Keratinocyte (primary cell): ENCODE results near the gene TMEM200A. TPM values are rescaled to one million over a fixed set of nuclear protein-coding genes. Genes with fewer than 3 reads are reported as not detected.

Source experiments
- DNase-seq: peaks from one replicate; pipeline ENCODE4 v3.0.0-alpha.2; 2011; ENCODE audit warnings: low read depth, missing footprints, low spot score
- FAIRE-seq: peaks from 2 replicates; lab custom pipeline; 2011; peaks lifted over from hg19 to GRCh38; lab: Jason Lieb, UNC
- H2AFZ ChIP-seq: 2 replicates; pipeline ENCODE4 v1.6.0; 2012; ENCODE audit warnings: low read length, control low read depth, inconsistent platforms; ENCODE audit not compliant: control insufficient read depth
- H3K27ac ChIP-seq: 2 replicates; pipeline ENCODE4 v1.5.1; 2011; ENCODE audit warnings: low read length; ENCODE audit not compliant: control insufficient read depth, insufficient read depth
- H3K27me3 ChIP-seq: 3 replicates; pipeline ENCODE4 v1.6.0; 2011; ENCODE audit warnings: low read length; ENCODE audit not compliant: control insufficient read depth, insufficient read depth; ENCODE audit errors: extremely low read depth
- H3K36me3 ChIP-seq, 2 experiments: 2 replicates in 1 of 2; 3 replicates in 1 of 2; pipeline ENCODE4 v1.5.1; 2011; ENCODE audit warnings: low read length in 2 of 2, mild to moderate bottlenecking in 1 of 2; ENCODE audit not compliant: control insufficient read depth in 2 of 2, insufficient read depth in 2 of 2; ENCODE audit errors: extremely low read depth in 1 of 2
- H3K4me1 ChIP-seq: 3 replicates; pipeline ENCODE4 v1.5.1; 2011; ENCODE audit warnings: low read length; ENCODE audit not compliant: control insufficient read depth, insufficient read depth; ENCODE audit errors: extremely low read depth
- H3K4me2 ChIP-seq: 3 replicates; pipeline ENCODE4 v1.6.0; 2011; ENCODE audit warnings: low read depth, low read length; ENCODE audit not compliant: control insufficient read depth, insufficient read depth; ENCODE audit errors: extremely low read depth
- H3K4me3 ChIP-seq, 3 experiments: fragments of 200-600 bp in 1 of 3; sonication (generic) in 1 of 3; 2 replicates in 2 of 3; 3 replicates in 1 of 3; pipeline ENCODE4 v1.5.1; 2011 to 2016; ENCODE audit warnings: low read length in 3 of 3, mild to moderate bottlenecking in 3 of 3, control low read depth in 2 of 3, inconsistent platforms in 1 of 3, low read depth in 1 of 3, mixed read lengths in 1 of 3, mixed run types in 1 of 3, moderate library complexity in 1 of 3; ENCODE audit not compliant: control insufficient read depth in 2 of 3, insufficient read depth in 2 of 3; ENCODE audit errors: extremely low read depth in 1 of 3
- H3K79me2 ChIP-seq: 2 replicates; pipeline ENCODE4 v1.6.0; 2012; ENCODE audit warnings: low read length; ENCODE audit not compliant: control insufficient read depth, insufficient read depth
- H3K9ac ChIP-seq: 3 replicates; pipeline ENCODE4 v1.6.0; 2011; ENCODE audit warnings: low read length; ENCODE audit not compliant: control insufficient read depth, insufficient read depth; ENCODE audit errors: extremely low read depth
- H3K9me1 ChIP-seq: 3 replicates; pipeline ENCODE4 v1.6.0; 2011; ENCODE audit warnings: low read length; ENCODE audit not compliant: control insufficient read depth, insufficient read depth; ENCODE audit errors: extremely low read depth
- H3K9me3 ChIP-seq: 2 replicates; pipeline ENCODE4 v1.5.1; 2012; ENCODE audit warnings: low read depth, low read length; ENCODE audit not compliant: control insufficient read depth
- H4K20me1 ChIP-seq: 3 replicates; pipeline ENCODE4 v1.6.0; 2011; ENCODE audit warnings: low read length; ENCODE audit not compliant: control insufficient read depth, insufficient read depth; ENCODE audit errors: extremely low read depth
- CTCF ChIP-seq, 3 experiments: IDR thresholded peaks in 1 of 3; conservative IDR thresholded peaks in 1 of 3; optimal IDR thresholded peaks in 1 of 3; 2 replicates in 2 of 3; 3 replicates in 1 of 3; pipeline versions ENCODE3 to v1.5.1; 2011; ENCODE audit warnings: low read length in 3 of 3, mild to moderate bottlenecking in 3 of 3, moderate library complexity in 2 of 3, control low read depth in 1 of 3, inconsistent platforms in 1 of 3; ENCODE audit not compliant: insufficient read depth in 2 of 3; ENCODE audit errors: extremely low read depth in 1 of 3
- EZH2 ChIP-seq: IDR thresholded peaks from one replicate; pipeline ENCODE4 v1.6.1; 2012; ENCODE audit warnings: inconsistent platforms, mild to moderate bottlenecking, low read length, moderate library complexity
- dilution Hi-C: fragments of 300-500 bp; cut with MboI; formaldehyde crosslinking; loops from one replicate; pipeline ENCODE4 v1.7.0; 2020; ENCODE audit warnings: low sequenced_read_pairs; ENCODE audit not compliant: extremely low pct_ligation_motif_present
- polyA plus RNA-seq, 5 experiments: library from polyadenylated mRNA; depleted of rRNA in 3 of 5; stranded (reverse) in 3 of 5; stranded (forward) in 1 of 5; unstranded in 1 of 5; fragments of >200 nt; gene quantifications; 1 replicate in 1 of 5; 2 replicates in 3 of 5; 3 replicates in 1 of 5; pipeline versions ENCODE4 v1.2.1 to v1.2.3, GENCODE V29; 2011 to 2012; ENCODE audit warnings: missing spikeins in 2 of 5, low read depth in 1 of 5, low replicate concordance in 1 of 5

TMEM200A gene
- polyA plus RNA-seq, 1 donor (not counting 4 experiments of a cell fraction or from before 2014, with no cell fraction given) = 80.4 TPM

- no peaks in the 10 kb centered on the region for H3K9me3 ChIP-seq
- DNase-seq (no peak), FAIRE-seq (no peak)
- dilution Hi-C loops = no loop called here
- no peaks in the 10 kb centered on the region for H3K9me1 ChIP-seq
- no peak overlapping the region for H3K4me2 ChIP-seq
- no peaks in the 10 kb centered on the region for H3K27me3 ChIP-seq
- peaks cover 0 to 14% of the 10 kb centered on the region in 2 experiments for H3K36me3 ChIP-seq
- no peak overlapping the region for H2AFZ ChIP-seq
- no peaks in the 10 kb centered on the region for H4K20me1 ChIP-seq
- H3K79me2 ChIP-seq = peaks cover 74% of the 10 kb centered on the region
- no peak overlapping the region for H3K4me3 ChIP-seq
- no peak overlapping the region for H3K9ac ChIP-seq
- H3K27ac ChIP-seq = no peak overlapping the region
- peaks cover 15% of the 10 kb centered on the region for H3K4me1 ChIP-seq
- TF ChIP-seq CTCF (optimal IDR thresholded peaks at IDR 0.05 in 1 of 3, IDR thresholded peaks at IDR 0.05 in 1 of 3, conservative IDR thresholded peaks at IDR 0.05 in 1 of 3; ENCODE audit: extremely low read depth in 1 of 3, insufficient read depth in 2 of 3, low read length in 3 of 3) (no peak), EZH2 (no peak)
Measured at GRCh38 chr6:130435181-130435580, 69.4 kb downstream of the TMEM200A start.

GRCh38 chr6:130437961-130438360 lies 72.1 kb downstream of the TMEM200A start:
- peaks cover 15% of the 10 kb centered on the region for H3K4me1 ChIP-seq
- H3K27ac ChIP-seq = no peak overlapping the region
- H3K9me3 ChIP-seq = no peaks in the 10 kb centered on the region
- H4K20me1 ChIP-seq = no peaks in the 10 kb centered on the region
- peaks cover 6 to 17% of the 10 kb centered on the region in 2 experiments for H3K36me3 ChIP-seq
- TF ChIP-seq CTCF (optimal IDR thresholded peaks at IDR 0.05 in 1 of 3, IDR thresholded peaks at IDR 0.05 in 1 of 3, conservative IDR thresholded peaks at IDR 0.05 in 1 of 3; ENCODE audit: extremely low read depth in 1 of 3, insufficient read depth in 2 of 3, low read length in 3 of 3) = no peak
- TF ChIP-seq EZH2 = no peak
- dilution Hi-C loops = no loop called here
- peaks cover 56% of the 10 kb centered on the region for H3K79me2 ChIP-seq
- H3K9me1 ChIP-seq = no peaks in the 10 kb centered on the region
- H3K4me2 ChIP-seq = no peak overlapping the region
- no peak overlapping the region for H3K4me3 ChIP-seq
- no peak overlapping the region for H3K9ac ChIP-seq
- DNase-seq = no peak
- H3K27me3 ChIP-seq = no peaks in the 10 kb centered on the region
- no peak overlapping the region for H2AFZ ChIP-seq
- FAIRE-seq = peak; percentile 5
